ENCODE data around the gene NXPH3.

DNA sequence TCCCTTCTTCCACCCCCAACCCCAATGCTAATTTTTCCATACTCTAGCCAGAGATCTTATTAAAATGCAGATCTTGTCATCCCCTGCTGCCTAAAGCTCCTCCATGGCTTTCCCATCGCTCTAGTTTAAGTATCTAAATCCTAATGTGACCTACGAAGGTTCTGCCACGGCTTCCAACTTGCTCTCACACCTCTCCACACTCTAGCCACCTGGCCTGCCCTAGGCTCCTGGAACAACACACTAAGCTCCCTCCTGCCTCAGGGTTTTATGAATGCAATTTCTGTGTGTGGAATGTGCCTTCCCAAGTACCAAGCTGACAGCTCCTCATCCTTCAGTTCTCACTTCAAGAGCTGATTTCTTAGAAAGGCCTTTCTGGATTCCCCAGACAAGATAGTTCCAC is 16.6 kb downstream of the NXPH3 start:
- TF ChIP-seq, protein P1, sequence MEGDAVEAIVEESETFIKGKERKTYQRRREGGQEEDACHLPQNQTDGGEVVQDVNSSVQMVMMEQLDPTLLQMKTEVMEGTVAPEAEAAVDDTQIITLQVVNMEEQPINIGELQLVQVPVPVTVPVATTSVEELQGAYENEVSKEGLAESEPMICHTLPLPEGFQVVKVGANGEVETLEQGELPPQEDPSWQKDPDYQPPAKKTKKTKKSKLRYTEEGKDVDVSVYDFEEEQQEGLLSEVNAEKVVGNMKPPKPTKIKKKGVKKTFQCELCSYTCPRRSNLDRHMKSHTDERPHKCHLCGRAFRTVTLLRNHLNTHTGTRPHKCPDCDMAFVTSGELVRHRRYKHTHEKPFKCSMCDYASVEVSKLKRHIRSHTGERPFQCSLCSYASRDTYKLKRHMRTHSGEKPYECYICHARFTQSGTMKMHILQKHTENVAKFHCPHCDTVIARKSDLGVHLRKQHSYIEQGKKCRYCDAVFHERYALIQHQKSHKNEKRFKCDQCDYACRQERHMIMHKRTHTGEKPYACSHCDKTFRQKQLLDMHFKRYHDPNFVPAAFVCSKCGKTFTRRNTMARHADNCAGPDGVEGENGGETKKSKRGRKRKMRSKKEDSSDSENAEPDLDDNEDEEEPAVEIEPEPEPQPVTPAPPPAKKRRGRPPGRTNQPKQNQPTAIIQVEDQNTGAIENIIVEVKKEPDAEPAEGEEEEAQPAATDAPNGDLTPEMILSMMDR (conservative IDR thresholded peaks at IDR 0.05) = no peak
- TF ChIP-seq EZH2 (IDR thresholded peaks at IDR 0.05; ENCODE audit: low read depth) = no peak
